Activated naive CD8-positive, alpha-beta T cell (primary cell): ENCODE measurements around the gene LARGE1.

Source experiments
- H3K27ac Mint-ChIP-seq: one replicate; pipeline ENCODE4 v1.8.0; 2021; ENCODE audit warnings: mixed read lengths
- H3K27me3 Mint-ChIP-seq: one replicate; pipeline ENCODE4 v1.8.0; 2021; ENCODE audit warnings: mixed read lengths
- H3K36me3 Mint-ChIP-seq: one replicate; pipeline ENCODE4 v1.8.0; 2021; ENCODE audit warnings: mixed read lengths
- H3K4me1 Mint-ChIP-seq: one replicate; pipeline ENCODE4 v1.8.0; 2021; ENCODE audit warnings: low read depth, mixed read lengths
- H3K4me3 Mint-ChIP-seq: one replicate; pipeline ENCODE4 v1.8.0; 2021; ENCODE audit warnings: mild to moderate bottlenecking, mixed read lengths
- H3K9me3 Mint-ChIP-seq: one replicate; pipeline ENCODE4 v1.8.0; 2021; ENCODE audit warnings: low read depth, mixed read lengths

LARGE1 gene

GRCh38 chr22:33883961-33884808 lies 36.1 kb downstream of the LARGE1 start:
- no peak overlapping the region for H3K4me3 Mint-ChIP-seq
- H3K36me3 Mint-ChIP-seq = no peaks in the 10 kb centered on the region
- peaks cover 9% of the 10 kb centered on the region for H3K27me3 Mint-ChIP-seq
- H3K4me1 Mint-ChIP-seq = no peaks in the 10 kb centered on the region
- H3K9me3 Mint-ChIP-seq = no peaks in the 10 kb centered on the region
- H3K27ac Mint-ChIP-seq = no peak overlapping the region

GRCh38 chr22:33883561-33883960 lies 36.7 kb downstream of the LARGE1 start:
- no peaks in the 10 kb centered on the region for H3K4me1 Mint-ChIP-seq
- H3K27me3 Mint-ChIP-seq = peaks cover 9% of the 10 kb centered on the region
- H3K4me3 Mint-ChIP-seq = no peak overlapping the region
- H3K27ac Mint-ChIP-seq = no peak overlapping the region
- no peaks in the 10 kb centered on the region for H3K36me3 Mint-ChIP-seq
- no peaks in the 10 kb centered on the region for H3K9me3 Mint-ChIP-seq

DNA sequence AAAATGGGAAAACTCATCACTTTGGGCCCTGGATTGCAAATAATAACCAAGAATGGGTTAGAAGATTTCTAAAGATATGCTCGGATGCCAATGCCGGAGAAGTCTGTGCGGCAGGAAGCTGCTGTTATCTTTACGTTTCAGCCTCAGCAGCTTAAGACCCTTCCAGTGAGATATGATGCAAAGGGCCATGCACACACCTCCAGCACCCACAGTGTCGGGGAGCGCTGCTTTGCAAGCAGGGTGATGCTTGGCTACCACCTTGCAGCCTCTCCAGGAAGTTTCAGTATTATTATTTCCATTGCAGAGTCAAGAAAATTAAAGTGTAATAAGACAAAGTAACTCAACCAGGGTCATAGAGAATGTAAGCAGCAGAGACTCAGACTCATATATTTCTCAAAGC lies 37.3 kb downstream of the LARGE1 start:
- no peaks in the 10 kb centered on the region for H3K9me3 Mint-ChIP-seq
- H3K4me3 Mint-ChIP-seq = no peak overlapping the region
- no peaks in the 10 kb centered on the region for H3K4me1 Mint-ChIP-seq
- H3K36me3 Mint-ChIP-seq = no peaks in the 10 kb centered on the region
- no peak overlapping the region for H3K27ac Mint-ChIP-seq
- H3K27me3 Mint-ChIP-seq = peaks cover 9% of the 10 kb centered on the region

DNA sequence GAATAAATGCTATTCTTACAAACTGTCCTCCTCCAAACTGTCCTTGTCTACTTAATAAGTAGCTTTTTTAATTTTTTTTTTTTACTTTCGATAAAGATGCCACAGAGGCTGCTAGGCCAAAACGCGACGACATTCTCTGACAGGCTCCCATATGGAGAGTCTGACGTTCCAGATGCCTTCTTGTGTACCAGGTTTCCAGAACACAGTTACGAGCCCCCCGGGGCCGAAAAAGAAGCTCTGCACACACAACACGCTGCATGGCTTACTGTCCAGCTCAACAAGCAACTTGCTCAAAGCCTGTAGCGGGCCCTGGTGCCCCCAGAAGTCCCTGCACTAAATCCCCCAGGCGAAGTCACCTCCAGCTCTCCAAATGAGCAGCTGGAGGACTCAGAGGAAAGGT lies 39.3 kb downstream of the LARGE1 start:
- H3K36me3 Mint-ChIP-seq = no peaks in the 10 kb centered on the region
- H3K27ac Mint-ChIP-seq = no peak overlapping the region
- peaks cover 9% of the 10 kb centered on the region for H3K27me3 Mint-ChIP-seq
- H3K9me3 Mint-ChIP-seq = no peaks in the 10 kb centered on the region
- H3K4me3 Mint-ChIP-seq = no peak overlapping the region
- no peaks in the 10 kb centered on the region for H3K4me1 Mint-ChIP-seq

- Mint-ChIP-seq H3K27ac (no peak overlapping the region), H3K36me3 (no peaks in the 10 kb centered on the region), H3K27me3 (peaks cover 9% of the 10 kb centered on the region), H3K4me3 (no peak overlapping the region), H3K4me1 (no peaks in the 10 kb centered on the region), H3K9me3 (no peaks in the 10 kb centered on the region)
Measured at GRCh38 chr22:33879796-33880195, 40.5 kb downstream of the LARGE1 start.

GRCh38 chr22:33875316-33875715 lies 45.0 kb downstream of the LARGE1 start:
- no peaks in the 10 kb centered on the region for H3K4me1 Mint-ChIP-seq
- no peak overlapping the region for H3K4me3 Mint-ChIP-seq
- no peak overlapping the region for H3K27ac Mint-ChIP-seq
- no peaks in the 10 kb centered on the region for H3K36me3 Mint-ChIP-seq
- no peaks in the 10 kb centered on the region for H3K9me3 Mint-ChIP-seq
- no peaks in the 10 kb centered on the region for H3K27me3 Mint-ChIP-seq

DNA sequence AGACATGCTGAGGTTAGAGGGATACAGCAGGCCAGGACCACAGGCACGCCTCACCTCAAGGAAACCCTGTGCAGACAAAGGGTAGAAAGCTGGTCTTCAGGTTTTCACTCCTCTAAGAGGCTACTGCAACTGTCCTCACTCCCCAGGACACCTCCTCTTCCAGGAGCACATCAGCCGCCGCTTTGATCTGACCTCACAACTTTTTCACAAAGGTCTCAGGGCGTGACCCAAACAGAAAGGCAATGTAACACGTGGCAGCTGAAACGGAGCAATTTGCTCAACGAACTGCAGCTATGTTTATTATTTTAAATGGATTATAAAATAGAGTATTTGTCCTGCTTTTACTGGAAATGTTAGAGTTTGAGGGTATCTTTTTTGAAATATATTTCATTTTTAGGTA lies 46.1 kb downstream of the LARGE1 start:
- Mint-ChIP-seq H3K4me3 (no peak overlapping the region), H3K27me3 (no peaks in the 10 kb centered on the region), H3K36me3 (no peaks in the 10 kb centered on the region), H3K4me1 (no peaks in the 10 kb centered on the region), H3K27ac (no peak overlapping the region), H3K9me3 (no peaks in the 10 kb centered on the region)

DNA sequence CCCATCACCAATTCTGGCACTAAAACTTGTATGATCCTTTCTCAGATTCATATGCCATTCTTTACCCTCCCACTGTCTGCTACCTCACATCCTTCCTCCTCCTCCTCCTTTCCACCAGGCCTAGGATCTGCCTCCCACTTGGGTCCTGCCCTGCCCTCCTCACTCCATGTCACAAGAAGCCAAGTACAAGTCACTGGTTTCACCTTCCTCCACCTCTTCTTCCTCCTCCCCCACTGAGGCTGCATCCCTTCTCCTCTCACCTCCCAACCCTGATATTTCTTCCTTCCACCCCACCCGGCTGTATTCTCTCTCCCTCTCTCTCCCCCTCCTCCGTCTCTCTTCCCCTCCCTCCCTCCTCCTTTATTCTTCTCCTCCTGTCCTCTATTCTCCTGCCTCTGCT lies 46.6 kb downstream of the LARGE1 start:
- H3K36me3 Mint-ChIP-seq = no peaks in the 10 kb centered on the region
- no peaks in the 10 kb centered on the region for H3K9me3 Mint-ChIP-seq
- H3K4me3 Mint-ChIP-seq = no peak overlapping the region
- no peak overlapping the region for H3K27ac Mint-ChIP-seq
- no peaks in the 10 kb centered on the region for H3K4me1 Mint-ChIP-seq
- no peaks in the 10 kb centered on the region for H3K27me3 Mint-ChIP-seq

DNA sequence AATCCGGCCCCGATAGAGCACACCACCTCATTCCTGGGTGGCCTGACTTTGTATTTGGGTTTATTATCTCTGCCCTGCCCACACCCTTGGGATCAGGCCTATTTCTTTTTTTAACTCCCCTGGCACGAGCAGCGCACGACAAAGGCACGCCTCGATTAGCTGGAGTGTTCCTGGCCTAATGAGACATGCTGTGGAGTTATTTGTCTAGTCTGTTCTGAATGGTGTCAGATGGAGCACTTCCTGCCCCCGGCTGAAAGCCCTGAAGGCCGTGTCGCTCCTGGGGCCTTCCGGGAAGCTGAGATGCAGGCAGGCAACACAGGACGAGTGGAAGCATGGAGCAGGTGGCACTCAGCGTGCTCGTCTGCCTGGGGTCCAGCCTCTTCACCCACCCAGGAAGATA lies 47.1 kb downstream of the LARGE1 start:
- Mint-ChIP-seq H3K4me3 (no peak overlapping the region), H3K4me1 (no peaks in the 10 kb centered on the region), H3K27ac (no peak overlapping the region), H3K9me3 (no peaks in the 10 kb centered on the region), H3K36me3 (no peaks in the 10 kb centered on the region), H3K27me3 (no peaks in the 10 kb centered on the region)

DNA sequence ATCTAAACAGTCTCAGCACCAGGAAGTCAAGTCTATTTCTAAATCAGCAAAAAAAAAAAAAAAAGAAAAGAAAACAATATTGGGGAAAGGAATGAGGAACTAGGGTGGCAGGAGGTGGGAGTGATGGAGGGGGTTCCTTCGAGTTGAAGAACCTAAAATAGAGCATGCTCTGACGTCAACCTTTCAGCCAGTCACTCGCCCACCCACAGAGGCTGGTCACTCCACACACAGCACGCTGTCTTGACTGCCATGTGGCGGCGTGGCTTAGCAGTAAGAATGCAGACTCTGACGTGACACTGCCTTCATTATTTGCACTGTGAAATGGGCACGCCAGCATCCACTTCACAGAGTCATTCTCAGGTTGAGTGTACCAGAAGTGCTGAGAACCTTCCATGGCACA lies 48.3 kb downstream of the LARGE1 start:
- no peaks in the 10 kb centered on the region for H3K36me3 Mint-ChIP-seq
- no peak overlapping the region for H3K27ac Mint-ChIP-seq
- H3K27me3 Mint-ChIP-seq = no peaks in the 10 kb centered on the region
- no peaks in the 10 kb centered on the region for H3K4me1 Mint-ChIP-seq
- no peak overlapping the region for H3K4me3 Mint-ChIP-seq
- H3K9me3 Mint-ChIP-seq = no peaks in the 10 kb centered on the region

- no peaks in the 10 kb centered on the region for H3K36me3 Mint-ChIP-seq
- no peaks in the 10 kb centered on the region for H3K27me3 Mint-ChIP-seq
- no peaks in the 10 kb centered on the region for H3K9me3 Mint-ChIP-seq
- H3K4me1 Mint-ChIP-seq = no peaks in the 10 kb centered on the region
- H3K4me3 Mint-ChIP-seq = no peak overlapping the region
- no peak overlapping the region for H3K27ac Mint-ChIP-seq
Measured at GRCh38 chr22:33869946-33870345, 50.3 kb downstream of the LARGE1 start.

DNA sequence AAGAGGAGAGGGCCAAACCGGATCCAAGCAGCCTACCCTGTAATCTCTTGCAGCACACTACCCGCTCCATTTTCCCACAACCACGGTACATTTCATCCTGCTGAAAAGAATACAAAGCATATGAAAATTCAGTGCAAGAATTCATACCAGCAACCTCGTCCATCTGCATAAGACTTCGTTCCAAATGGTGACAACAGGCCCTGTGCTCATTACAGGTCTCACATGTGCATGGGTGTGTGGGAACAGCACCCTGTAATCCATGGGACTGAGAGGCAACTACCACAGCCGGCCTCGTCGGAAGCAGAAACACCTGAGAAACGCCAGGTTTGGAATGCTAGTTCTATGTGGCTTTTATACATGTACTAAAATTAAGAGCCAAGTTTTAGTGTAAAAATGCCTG lies 52.3 kb downstream of the LARGE1 start:
- H3K27me3 Mint-ChIP-seq = no peaks in the 10 kb centered on the region
- H3K4me1 Mint-ChIP-seq = no peaks in the 10 kb centered on the region
- no peak overlapping the region for H3K27ac Mint-ChIP-seq
- H3K4me3 Mint-ChIP-seq = no peak overlapping the region
- no peaks in the 10 kb centered on the region for H3K9me3 Mint-ChIP-seq
- H3K36me3 Mint-ChIP-seq = no peaks in the 10 kb centered on the region

DNA sequence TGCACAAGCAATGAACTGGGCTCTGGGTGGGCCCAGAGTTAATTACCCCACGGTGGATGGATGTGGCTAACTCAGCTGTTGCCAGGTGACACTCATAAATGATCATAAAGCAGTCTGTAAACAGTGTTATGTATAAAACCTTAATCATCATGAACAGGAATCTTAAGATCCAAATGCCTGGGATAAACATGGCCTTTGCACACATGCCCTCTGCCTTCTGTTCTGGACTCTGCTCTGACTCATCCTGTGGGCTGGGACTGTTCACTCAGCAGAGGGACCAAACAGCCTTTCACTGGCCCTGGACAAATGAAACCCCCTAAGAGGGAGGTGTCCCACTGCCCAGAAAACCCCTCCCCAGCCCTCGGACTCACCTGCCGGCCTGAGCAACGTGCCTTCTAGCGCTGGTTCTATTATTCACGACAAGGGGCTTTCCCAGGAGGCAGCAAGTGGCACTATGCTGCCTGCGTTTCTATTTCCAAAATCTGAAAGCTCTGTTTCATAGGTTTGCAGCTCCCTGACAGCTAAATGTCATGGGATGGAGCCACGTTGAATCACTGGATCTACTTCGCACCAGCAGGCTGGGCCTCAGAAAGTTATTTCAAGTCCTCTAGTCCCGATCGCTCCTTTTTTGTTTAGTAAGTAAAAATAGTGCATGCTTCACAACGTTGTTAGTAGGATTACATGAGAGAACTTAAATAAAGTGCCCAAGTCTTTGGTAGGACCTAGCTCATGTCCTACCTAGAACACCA lies 53.0 kb downstream of the LARGE1 start:
- no peaks in the 10 kb centered on the region for H3K9me3 Mint-ChIP-seq
- no peak overlapping the region for H3K27ac Mint-ChIP-seq
- H3K4me1 Mint-ChIP-seq = no peaks in the 10 kb centered on the region
- no peaks in the 10 kb centered on the region for H3K27me3 Mint-ChIP-seq
- H3K36me3 Mint-ChIP-seq = no peaks in the 10 kb centered on the region
- H3K4me3 Mint-ChIP-seq = no peak overlapping the region

DNA sequence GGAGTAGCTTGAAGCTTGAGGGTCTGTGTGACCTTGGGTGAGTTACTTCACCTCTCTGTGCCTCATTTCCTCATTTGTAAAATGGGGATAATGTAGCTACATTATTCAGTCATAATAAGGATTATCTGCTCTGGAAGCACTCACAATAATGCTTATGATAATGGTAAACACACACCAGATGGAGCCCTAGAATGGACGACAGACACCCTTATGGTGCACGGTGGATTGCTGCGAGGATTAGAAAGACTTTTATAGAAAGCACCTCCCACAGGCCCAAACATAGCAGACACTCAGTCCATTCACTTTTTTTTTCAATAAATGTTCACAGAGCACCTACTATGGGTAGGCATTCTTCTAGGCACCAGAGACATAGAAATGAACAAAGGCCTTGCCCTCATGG lies 53.8 kb downstream of the LARGE1 start:
- Mint-ChIP-seq H3K4me3 (no peak overlapping the region), H3K36me3 (no peaks in the 10 kb centered on the region), H3K27ac (no peak overlapping the region), H3K4me1 (no peaks in the 10 kb centered on the region), H3K9me3 (no peaks in the 10 kb centered on the region), H3K27me3 (no peaks in the 10 kb centered on the region)

DNA sequence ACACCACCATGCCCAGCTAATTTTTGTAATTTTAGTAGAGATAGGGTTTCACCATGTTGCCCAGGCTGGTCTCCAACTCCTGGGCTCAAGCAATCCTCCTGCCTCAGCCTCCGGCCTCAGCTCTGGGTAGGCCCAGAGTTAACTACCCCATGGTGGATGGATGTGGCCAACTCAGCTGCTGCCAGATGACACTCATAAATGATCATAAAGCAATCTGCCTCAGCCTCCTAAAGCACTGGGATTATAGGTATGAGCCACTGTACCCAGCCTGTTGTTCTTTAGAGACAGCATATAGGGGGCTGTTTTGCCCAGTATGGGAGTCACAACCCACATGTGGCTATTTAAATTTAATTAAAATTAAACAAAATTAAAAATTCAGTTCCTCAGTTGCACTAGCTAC lies 54.3 kb downstream of the LARGE1 start:
- Mint-ChIP-seq H3K27me3 (no peaks in the 10 kb centered on the region), H3K27ac (no peak overlapping the region), H3K36me3 (no peaks in the 10 kb centered on the region), H3K4me3 (no peak overlapping the region), H3K4me1 (no peaks in the 10 kb centered on the region), H3K9me3 (no peaks in the 10 kb centered on the region)

- no peaks in the 10 kb centered on the region for H3K4me1 Mint-ChIP-seq
Measured at GRCh38 chr22:33865248-33865647, 55.0 kb downstream of the LARGE1 start.

More at GRCh38 chr22:33865248-33865647, 55.0 kb downstream of the LARGE1 start:
- Mint-ChIP-seq H3K27me3 (no peaks in the 10 kb centered on the region), H3K36me3 (no peaks in the 10 kb centered on the region), H3K4me3 (no peak overlapping the region), H3K27ac (no peak overlapping the region), H3K9me3 (no peaks in the 10 kb centered on the region)
